ENCODE measurements around the gene GRM5.
"Not testable (repeated sequence)": the region's sequence is repeated elsewhere in the genome, so short reads cannot be mapped to it uniquely, and the experiment has no call there.

The GRM5 gene

GRCh38 chr11:88888855-88889254, 176.9 kb downstream of the GRM5 start:
- H3K4me3 ChIP-seq (ENCODE audit: low read depth, low read length); H3K27me3 ChIP-seq (ENCODE audit: insufficient read depth, low read length); H3K79me2 ChIP-seq (ENCODE audit: control insufficient read depth, insufficient read depth, low read length, unreplicated experiment); H3K27ac ChIP-seq (ENCODE audit: low read depth, low read length); H3K36me3 ChIP-seq (ENCODE audit: insufficient read depth, low read length); H3K4me1 ChIP-seq (ENCODE audit: control insufficient read depth, insufficient read depth, low read length, unreplicated experiment); H2AFZ ChIP-seq (ENCODE audit: low read length, unreplicated experiment): not testable (repeated sequence)

GRCh38 chr11:88886796-88887195, 179.0 kb downstream of the GRM5 start:
- Histone ChIP-seq H3K4me3 (ENCODE audit: low read depth, low read length) (no peak overlapping the region), H3K36me3 (ENCODE audit: insufficient read depth, low read length) (no peaks in the 10 kb centered on the region), H2AFZ (ENCODE audit: low read length, unreplicated experiment) (no peak overlapping the region), H3K27ac (ENCODE audit: low read depth, low read length) (no peak overlapping the region), H3K4me1 (ENCODE audit: control insufficient read depth, insufficient read depth, low read length, unreplicated experiment) (no peaks in the 10 kb centered on the region), H3K79me2 (ENCODE audit: control insufficient read depth, insufficient read depth, low read length, unreplicated experiment) (no peaks in the 10 kb centered on the region), H3K27me3 (ENCODE audit: insufficient read depth, low read length) (no peaks in the 10 kb centered on the region)

GRCh38 chr11:88882800-88883199, 183.0 kb downstream of the GRM5 start:
- H3K36me3 ChIP-seq (ENCODE audit: insufficient read depth, low read length); H3K27ac ChIP-seq (ENCODE audit: low read depth, low read length); H2AFZ ChIP-seq (ENCODE audit: low read length, unreplicated experiment); H3K79me2 ChIP-seq (ENCODE audit: control insufficient read depth, insufficient read depth, low read length, unreplicated experiment); H3K27me3 ChIP-seq (ENCODE audit: insufficient read depth, low read length); H3K4me1 ChIP-seq (ENCODE audit: control insufficient read depth, insufficient read depth, low read length, unreplicated experiment); H3K4me3 ChIP-seq (ENCODE audit: low read depth, low read length): not testable (repeated sequence)

- H3K4me3 ChIP-seq (ENCODE audit: low read depth, low read length) = no peak overlapping the region
- no peaks in the 10 kb centered on the region for H3K79me2 ChIP-seq (ENCODE audit: control insufficient read depth, insufficient read depth, low read length, unreplicated experiment)
- H3K36me3 ChIP-seq (ENCODE audit: insufficient read depth, low read length) = no peaks in the 10 kb centered on the region
- no peaks in the 10 kb centered on the region for H3K4me1 ChIP-seq (ENCODE audit: control insufficient read depth, insufficient read depth, low read length, unreplicated experiment)
- no peak overlapping the region for H2AFZ ChIP-seq (ENCODE audit: low read length, unreplicated experiment)
- no peak overlapping the region for H3K27ac ChIP-seq (ENCODE audit: low read depth, low read length)
- no peaks in the 10 kb centered on the region for H3K27me3 ChIP-seq (ENCODE audit: insufficient read depth, low read length)
These were observed 204.2 kb downstream of the GRM5 start for GRCh38 chr11:88861618-88862017.

GRCh38 chr11:88860431-88860830, 205.4 kb downstream of the GRM5 start:
- H3K79me2 ChIP-seq (ENCODE audit: control insufficient read depth, insufficient read depth, low read length, unreplicated experiment); H3K27me3 ChIP-seq (ENCODE audit: insufficient read depth, low read length); H2AFZ ChIP-seq (ENCODE audit: low read length, unreplicated experiment); H3K4me1 ChIP-seq (ENCODE audit: control insufficient read depth, insufficient read depth, low read length, unreplicated experiment); H3K27ac ChIP-seq (ENCODE audit: low read depth, low read length); H3K4me3 ChIP-seq (ENCODE audit: low read depth, low read length); H3K36me3 ChIP-seq (ENCODE audit: insufficient read depth, low read length): not testable (repeated sequence)

- H3K4me3 ChIP-seq (ENCODE audit: low read depth, low read length); H3K27ac ChIP-seq (ENCODE audit: low read depth, low read length); H3K36me3 ChIP-seq (ENCODE audit: insufficient read depth, low read length); H3K4me1 ChIP-seq (ENCODE audit: control insufficient read depth, insufficient read depth, low read length, unreplicated experiment); H2AFZ ChIP-seq (ENCODE audit: low read length, unreplicated experiment); H3K79me2 ChIP-seq (ENCODE audit: control insufficient read depth, insufficient read depth, low read length, unreplicated experiment); H3K27me3 ChIP-seq (ENCODE audit: insufficient read depth, low read length): not testable (repeated sequence)
These were observed 211.8 kb downstream of the GRM5 start for GRCh38 chr11:88853963-88854362.

GRCh38 chr11:88851547-88851946, 214.2 kb downstream of the GRM5 start:
- H3K4me1 ChIP-seq (ENCODE audit: control insufficient read depth, insufficient read depth, low read length, unreplicated experiment); H2AFZ ChIP-seq (ENCODE audit: low read length, unreplicated experiment); H3K4me3 ChIP-seq (ENCODE audit: low read depth, low read length); H3K79me2 ChIP-seq (ENCODE audit: control insufficient read depth, insufficient read depth, low read length, unreplicated experiment); H3K27ac ChIP-seq (ENCODE audit: low read depth, low read length); H3K27me3 ChIP-seq (ENCODE audit: insufficient read depth, low read length); H3K36me3 ChIP-seq (ENCODE audit: insufficient read depth, low read length): not testable (repeated sequence)

GRCh38 chr11:88849773-88850172, 216.0 kb downstream of the GRM5 start:
- H3K79me2 ChIP-seq (ENCODE audit: control insufficient read depth, insufficient read depth, low read length, unreplicated experiment); H3K4me1 ChIP-seq (ENCODE audit: control insufficient read depth, insufficient read depth, low read length, unreplicated experiment); H3K4me3 ChIP-seq (ENCODE audit: low read depth, low read length); H3K36me3 ChIP-seq (ENCODE audit: insufficient read depth, low read length); H2AFZ ChIP-seq (ENCODE audit: low read length, unreplicated experiment); H3K27ac ChIP-seq (ENCODE audit: low read depth, low read length); H3K27me3 ChIP-seq (ENCODE audit: insufficient read depth, low read length): not testable (repeated sequence)

GRCh38 chr11:88849368-88849767, 216.4 kb downstream of the GRM5 start:
- no peaks in the 10 kb centered on the region for H3K4me1 ChIP-seq (ENCODE audit: control insufficient read depth, insufficient read depth, low read length, unreplicated experiment)
- no peak overlapping the region for H3K27ac ChIP-seq (ENCODE audit: low read depth, low read length)
- no peaks in the 10 kb centered on the region for H3K79me2 ChIP-seq (ENCODE audit: control insufficient read depth, insufficient read depth, low read length, unreplicated experiment)
- H3K27me3 ChIP-seq (ENCODE audit: insufficient read depth, low read length) = no peaks in the 10 kb centered on the region
- no peak overlapping the region for H3K4me3 ChIP-seq (ENCODE audit: low read depth, low read length)
- H2AFZ ChIP-seq (ENCODE audit: low read length, unreplicated experiment) = no peak overlapping the region
- no peaks in the 10 kb centered on the region for H3K36me3 ChIP-seq (ENCODE audit: insufficient read depth, low read length)

- not testable (repeated sequence) for H3K4me1 ChIP-seq (ENCODE audit: control insufficient read depth, insufficient read depth, low read length, unreplicated experiment); H3K27me3 ChIP-seq (ENCODE audit: insufficient read depth, low read length); H3K79me2 ChIP-seq (ENCODE audit: control insufficient read depth, insufficient read depth, low read length, unreplicated experiment); H2AFZ ChIP-seq (ENCODE audit: low read length, unreplicated experiment); H3K36me3 ChIP-seq (ENCODE audit: insufficient read depth, low read length); H3K4me3 ChIP-seq (ENCODE audit: low read depth, low read length); H3K27ac ChIP-seq (ENCODE audit: low read depth, low read length)
These were observed 219.5 kb downstream of the GRM5 start for GRCh38 chr11:88846266-88846665.

GRCh38 chr11:88844941-88845340, 220.8 kb downstream of the GRM5 start:
- not testable (repeated sequence) for H3K27me3 ChIP-seq (ENCODE audit: insufficient read depth, low read length); H3K4me1 ChIP-seq (ENCODE audit: control insufficient read depth, insufficient read depth, low read length, unreplicated experiment); H3K79me2 ChIP-seq (ENCODE audit: control insufficient read depth, insufficient read depth, low read length, unreplicated experiment); H2AFZ ChIP-seq (ENCODE audit: low read length, unreplicated experiment); H3K36me3 ChIP-seq (ENCODE audit: insufficient read depth, low read length); H3K27ac ChIP-seq (ENCODE audit: low read depth, low read length); H3K4me3 ChIP-seq (ENCODE audit: low read depth, low read length)
